DOHH2 (cell line): ENCODE measurements around the gene MDM4.

Experiments used
- EZH2phosphoT487 ChIP-seq: fragments of 200-600 bp; sonication (generic); IDR thresholded peaks from 2 replicates; pipeline ENCODE4 v1.6.1; 2017; ENCODE audit warnings: borderline replicate concordance, mild to moderate bottlenecking, antibody characterized with exemption, low read length, moderate library complexity, mixed read lengths
- TF ChIP-seq, protein P1 (sequence below): fragments of 200-600 bp; sonication (generic); IDR thresholded peaks from one replicate; pipeline ENCODE4 v1.5.1; 2014; ENCODE audit warnings: antibody characterized with exemption, mild to moderate bottlenecking, low read depth, low read length; ENCODE audit not compliant: poor library complexity, severe bottlenecking

DNA sequence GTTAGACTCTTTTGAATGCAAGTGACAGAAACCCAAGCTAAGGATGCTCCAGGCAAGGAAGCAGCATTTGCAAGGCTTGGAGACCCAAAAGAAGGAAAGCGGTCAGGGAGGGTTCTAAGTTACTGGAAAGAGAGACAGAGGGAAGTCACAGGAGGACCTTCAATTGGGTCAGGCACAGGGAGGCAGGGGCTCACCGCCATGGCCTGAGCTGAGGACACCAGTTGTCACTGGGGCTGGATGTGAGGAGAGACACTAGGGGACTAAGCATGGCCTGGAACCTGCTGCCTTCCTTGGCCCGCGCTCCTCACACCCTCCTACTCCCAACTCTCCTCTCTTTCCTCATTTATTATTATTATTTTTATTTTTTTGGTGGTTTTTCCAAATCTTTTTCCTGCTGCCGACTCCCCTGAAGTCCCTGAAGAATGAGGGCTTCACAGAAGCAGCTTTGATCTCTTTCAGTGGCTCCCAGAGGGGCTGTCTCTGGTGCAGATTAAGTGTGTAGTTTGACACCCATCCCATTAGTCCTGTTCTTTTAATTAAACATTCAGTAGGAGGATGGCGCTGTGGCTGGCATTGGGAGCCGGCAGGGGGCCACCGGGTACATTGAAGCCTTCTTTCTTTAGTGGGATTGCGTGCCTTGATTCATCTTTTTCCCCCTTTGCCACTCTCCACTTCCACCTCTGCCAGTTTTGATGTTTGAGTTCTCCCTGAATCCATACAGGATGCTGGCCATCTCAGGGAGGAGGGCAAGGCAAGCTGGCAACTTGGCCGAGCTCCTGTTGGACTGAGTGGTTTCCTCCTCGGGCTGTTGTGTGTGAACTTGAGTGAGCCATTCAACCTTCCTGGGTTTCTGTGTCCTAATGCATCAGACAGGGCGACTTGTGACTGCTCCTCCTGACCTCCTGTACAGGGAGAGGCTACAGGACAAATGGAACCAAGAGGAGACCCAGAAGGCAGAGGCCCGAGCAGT is 59.3 kb downstream of the MDM4 start:
- TF ChIP-seq, protein P1, sequence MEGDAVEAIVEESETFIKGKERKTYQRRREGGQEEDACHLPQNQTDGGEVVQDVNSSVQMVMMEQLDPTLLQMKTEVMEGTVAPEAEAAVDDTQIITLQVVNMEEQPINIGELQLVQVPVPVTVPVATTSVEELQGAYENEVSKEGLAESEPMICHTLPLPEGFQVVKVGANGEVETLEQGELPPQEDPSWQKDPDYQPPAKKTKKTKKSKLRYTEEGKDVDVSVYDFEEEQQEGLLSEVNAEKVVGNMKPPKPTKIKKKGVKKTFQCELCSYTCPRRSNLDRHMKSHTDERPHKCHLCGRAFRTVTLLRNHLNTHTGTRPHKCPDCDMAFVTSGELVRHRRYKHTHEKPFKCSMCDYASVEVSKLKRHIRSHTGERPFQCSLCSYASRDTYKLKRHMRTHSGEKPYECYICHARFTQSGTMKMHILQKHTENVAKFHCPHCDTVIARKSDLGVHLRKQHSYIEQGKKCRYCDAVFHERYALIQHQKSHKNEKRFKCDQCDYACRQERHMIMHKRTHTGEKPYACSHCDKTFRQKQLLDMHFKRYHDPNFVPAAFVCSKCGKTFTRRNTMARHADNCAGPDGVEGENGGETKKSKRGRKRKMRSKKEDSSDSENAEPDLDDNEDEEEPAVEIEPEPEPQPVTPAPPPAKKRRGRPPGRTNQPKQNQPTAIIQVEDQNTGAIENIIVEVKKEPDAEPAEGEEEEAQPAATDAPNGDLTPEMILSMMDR, result no peak
- no peak for TF ChIP-seq EZH2phosphoT487
